ENCODE data around the gene TEAD1. TPM values are rescaled to one million over a fixed set of nuclear protein-coding genes. Genes with fewer than 3 reads are reported as not detected.

Gene TEAD1
- total RNA-seq (2021; ENCODE audit: unreplicated experiment) (102 TPM), Bru-seq, nascent RNA (percentile 92 among the genes with signal in this experiment), BruChase-seq, experiment 1, labeled RNA remaining after a 2-hour chase (percentile 87 among the genes with signal in this experiment), BruChase-seq, experiment 2, labeled RNA remaining after a 6-hour chase (percentile 90 among the genes with signal in this experiment)
- polyA plus RNA-seq (2012; ENCODE audit: insufficient read length), result 37.0 TPM
- long read RNA-seq, partial matches to known transcripts, result 10 of 103 reads
- long read RNA-seq, other reads (novel, unspliced or antisense), result 93 of 103 reads

DNA sequence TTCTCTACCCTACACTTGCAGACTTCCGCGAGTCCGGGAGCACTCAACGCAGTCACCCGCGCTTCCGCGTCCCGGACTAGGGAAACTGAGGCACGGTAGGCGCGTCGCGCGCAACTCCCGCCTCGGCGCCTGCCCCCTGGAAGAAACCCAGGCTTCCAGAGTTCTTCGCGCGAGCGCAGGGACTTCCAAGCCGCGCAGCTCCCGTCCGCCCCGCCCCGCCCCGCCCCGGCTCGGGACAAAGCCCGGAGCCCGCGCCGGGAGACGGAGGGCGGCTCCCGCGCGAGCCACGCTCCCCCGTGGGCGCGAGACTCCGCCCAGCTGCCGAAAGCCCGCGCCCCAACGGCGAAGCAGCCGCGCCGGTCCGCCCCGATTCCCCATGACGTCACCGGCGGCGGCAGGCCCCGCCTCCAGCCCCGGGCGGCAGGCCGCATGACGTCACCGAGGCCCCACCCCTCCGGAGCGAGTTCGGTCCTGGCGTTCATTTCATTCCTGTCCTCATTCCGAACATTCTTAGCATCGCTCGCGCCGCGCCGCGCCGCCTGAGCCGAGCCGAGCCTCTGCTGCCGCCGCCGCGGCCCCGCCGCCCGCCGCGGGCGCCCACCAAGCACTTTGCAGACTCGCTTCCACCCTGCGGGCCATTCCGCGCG is at the start of gene TEAD1:
Gene TEAD1, plus strand, starts transcription at position 498 of the 647 bp plus-strand sequence.
- CTCF ChIA-PET, result no interaction called here
- POLR2A ChIA-PET, result interaction anchor here (0.7 kb wide), 1 partner anchor 22 kb away, joined by 3 read pairs; no protein-coding TSS in a partner anchor
- intact Hi-C loops (cut with micrococcal nuclease; ENCODE audit: unreplicated experiment) (loop anchor here (10.0 kb wide), 1 partner anchor 259 kb away; no protein-coding TSS in a partner anchor), in situ Hi-C loops (cut with HindIII; ENCODE audit: low pct_unique_long_range_greater_than_20kb, low sequenced_read_pairs) (no loop called here)
- DNase-seq (ENCODE audit: low read depth, low spot score), result peak; percentile 51
- peaks cover 31% of the 10 kb centered on the region for H3K4me1 ChIP-seq (ENCODE audit: control insufficient read depth, insufficient read depth, low read length)
- H3K27ac ChIP-seq (ENCODE audit: low read length), result peak within 1 kb of the TSS; percentile 90
- H3K9me3 ChIP-seq (ENCODE audit: control insufficient read depth, insufficient read depth, low read depth, low read length), result no peaks in the 10 kb centered on the region
- TF ChIP-seq, protein P1, sequence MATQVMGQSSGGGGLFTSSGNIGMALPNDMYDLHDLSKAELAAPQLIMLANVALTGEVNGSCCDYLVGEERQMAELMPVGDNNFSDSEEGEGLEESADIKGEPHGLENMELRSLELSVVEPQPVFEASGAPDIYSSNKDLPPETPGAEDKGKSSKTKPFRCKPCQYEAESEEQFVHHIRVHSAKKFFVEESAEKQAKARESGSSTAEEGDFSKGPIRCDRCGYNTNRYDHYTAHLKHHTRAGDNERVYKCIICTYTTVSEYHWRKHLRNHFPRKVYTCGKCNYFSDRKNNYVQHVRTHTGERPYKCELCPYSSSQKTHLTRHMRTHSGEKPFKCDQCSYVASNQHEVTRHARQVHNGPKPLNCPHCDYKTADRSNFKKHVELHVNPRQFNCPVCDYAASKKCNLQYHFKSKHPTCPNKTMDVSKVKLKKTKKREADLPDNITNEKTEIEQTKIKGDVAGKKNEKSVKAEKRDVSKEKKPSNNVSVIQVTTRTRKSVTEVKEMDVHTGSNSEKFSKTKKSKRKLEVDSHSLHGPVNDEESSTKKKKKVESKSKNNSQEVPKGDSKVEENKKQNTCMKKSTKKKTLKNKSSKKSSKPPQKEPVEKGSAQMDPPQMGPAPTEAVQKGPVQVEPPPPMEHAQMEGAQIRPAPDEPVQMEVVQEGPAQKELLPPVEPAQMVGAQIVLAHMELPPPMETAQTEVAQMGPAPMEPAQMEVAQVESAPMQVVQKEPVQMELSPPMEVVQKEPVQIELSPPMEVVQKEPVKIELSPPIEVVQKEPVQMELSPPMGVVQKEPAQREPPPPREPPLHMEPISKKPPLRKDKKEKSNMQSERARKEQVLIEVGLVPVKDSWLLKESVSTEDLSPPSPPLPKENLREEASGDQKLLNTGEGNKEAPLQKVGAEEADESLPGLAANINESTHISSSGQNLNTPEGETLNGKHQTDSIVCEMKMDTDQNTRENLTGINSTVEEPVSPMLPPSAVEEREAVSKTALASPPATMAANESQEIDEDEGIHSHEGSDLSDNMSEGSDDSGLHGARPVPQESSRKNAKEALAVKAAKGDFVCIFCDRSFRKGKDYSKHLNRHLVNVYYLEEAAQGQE (IDR thresholded peaks at IDR 0.05; ENCODE audit: insufficient read depth in 1 of 2, low read depth in 2 of 2, low read length in 1 of 2), result no peak
- TF ChIP-seq, protein P2, sequence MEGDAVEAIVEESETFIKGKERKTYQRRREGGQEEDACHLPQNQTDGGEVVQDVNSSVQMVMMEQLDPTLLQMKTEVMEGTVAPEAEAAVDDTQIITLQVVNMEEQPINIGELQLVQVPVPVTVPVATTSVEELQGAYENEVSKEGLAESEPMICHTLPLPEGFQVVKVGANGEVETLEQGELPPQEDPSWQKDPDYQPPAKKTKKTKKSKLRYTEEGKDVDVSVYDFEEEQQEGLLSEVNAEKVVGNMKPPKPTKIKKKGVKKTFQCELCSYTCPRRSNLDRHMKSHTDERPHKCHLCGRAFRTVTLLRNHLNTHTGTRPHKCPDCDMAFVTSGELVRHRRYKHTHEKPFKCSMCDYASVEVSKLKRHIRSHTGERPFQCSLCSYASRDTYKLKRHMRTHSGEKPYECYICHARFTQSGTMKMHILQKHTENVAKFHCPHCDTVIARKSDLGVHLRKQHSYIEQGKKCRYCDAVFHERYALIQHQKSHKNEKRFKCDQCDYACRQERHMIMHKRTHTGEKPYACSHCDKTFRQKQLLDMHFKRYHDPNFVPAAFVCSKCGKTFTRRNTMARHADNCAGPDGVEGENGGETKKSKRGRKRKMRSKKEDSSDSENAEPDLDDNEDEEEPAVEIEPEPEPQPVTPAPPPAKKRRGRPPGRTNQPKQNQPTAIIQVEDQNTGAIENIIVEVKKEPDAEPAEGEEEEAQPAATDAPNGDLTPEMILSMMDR (IDR thresholded peaks at IDR 0.05), result no peak
- TF ChIP-seq TCF7L2 (IDR thresholded peaks at IDR 0.05; ENCODE audit: low read depth, low read length) (no peak), SIN3A (IDR thresholded peaks at IDR 0.05; ENCODE audit: borderline replicate concordance, insufficient read depth, low read depth, low read length) (peak; percentile 56; the same call in 1 of the 2 replicates), POLR2AphosphoS5 (IDR thresholded peaks at IDR 0.05; ENCODE audit: low read depth, low read length) (peak; percentile 75)
- H3K36me3 ChIP-seq (ENCODE audit: control insufficient read depth, insufficient read depth, low read length), result no peaks in the 10 kb centered on the region; the same call in none of the 2 replicates
- H3K4me3 ChIP-seq (ENCODE audit: low read depth in 2 of 2, low read length in 2 of 2), result peak within 1 kb of the TSS; percentile 78 to 82
- H3K27me3 ChIP-seq (ENCODE audit: control insufficient read depth, insufficient read depth, low read length), result no peaks in the 10 kb centered on the region
- peak; percentile 93 for ATAC-seq
- BruUV-seq (replicated peaks), result no TSS peak

DNA sequence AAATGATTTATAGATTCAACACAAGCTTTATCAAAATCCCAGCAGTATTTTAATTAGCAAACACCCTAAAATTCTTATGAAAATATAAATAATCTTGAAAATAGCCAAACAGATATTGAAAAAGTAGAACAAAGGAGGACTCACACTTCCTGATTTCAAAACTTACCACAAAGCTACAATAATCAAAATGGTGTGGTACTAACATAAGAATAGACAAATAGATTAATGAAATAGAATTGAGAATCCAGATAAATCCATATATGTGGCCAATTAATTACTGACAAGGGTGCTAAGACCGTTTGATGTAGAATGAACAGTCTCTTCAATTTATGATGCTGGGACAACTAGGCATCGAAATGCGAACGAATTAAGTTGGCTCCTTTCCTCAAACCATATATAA is 49.6 kb upstream of the TEAD1 start:
- no peaks in the 10 kb centered on the region for H3K27me3 ChIP-seq (ENCODE audit: control insufficient read depth, insufficient read depth, low read length)
- ChIA-PET POLR2A (no interaction called here), CTCF (interaction anchor here (0.6 kb wide), 1 partner anchor 45 kb away, joined by 3 read pairs; no protein-coding TSS in a partner anchor)
- no peak overlapping the region for H3K27ac ChIP-seq (ENCODE audit: low read length)
- no peaks in the 10 kb centered on the region; the same call in 1 of the 2 replicates for H3K9me3 ChIP-seq (ENCODE audit: control insufficient read depth, insufficient read depth, low read depth, low read length)
- intact Hi-C loops (cut with micrococcal nuclease; ENCODE audit: unreplicated experiment), result no loop called here
- no peaks in the 10 kb centered on the region for H3K36me3 ChIP-seq (ENCODE audit: control insufficient read depth, insufficient read depth, low read length)
- no peak for DNase-seq (ENCODE audit: low read depth, low spot score)
- in situ Hi-C loops (cut with HindIII; ENCODE audit: low pct_unique_long_range_greater_than_20kb, low sequenced_read_pairs), result no loop called here
- TF ChIP-seq SIN3A (IDR thresholded peaks at IDR 0.05; ENCODE audit: borderline replicate concordance, insufficient read depth, low read depth, low read length) (no peak), POLR2AphosphoS5 (IDR thresholded peaks at IDR 0.05; ENCODE audit: low read depth, low read length) (no peak), TCF7L2 (IDR thresholded peaks at IDR 0.05; ENCODE audit: low read depth, low read length) (no peak)
- TF ChIP-seq, protein P2 (IDR thresholded peaks at IDR 0.05), result no peak
- TF ChIP-seq, protein P1 (IDR thresholded peaks at IDR 0.05; ENCODE audit: insufficient read depth in 1 of 2, low read depth in 2 of 2, low read length in 1 of 2), result no peak
- no peak for ATAC-seq
- H3K4me3 ChIP-seq (ENCODE audit: low read depth in 2 of 2, low read length in 2 of 2), result no peak overlapping the region
- H3K4me1 ChIP-seq (ENCODE audit: control insufficient read depth, insufficient read depth, low read length), result no peaks in the 10 kb centered on the region
- BruUV-seq (replicated peaks), result no TSS peak
